CD4-positive, alpha-beta T cell treated with Interleukin-17A for 1 hour (primary cell): ENCODE measurements around the gene ZSWIM2.
"Not testable (repeated sequence)": the region's sequence is repeated elsewhere in the genome, so short reads cannot be mapped to it uniquely, and the experiment has no call there.

Experiments used
- DNase-seq: peaks from one replicate; pipeline ENCODE4 v3.0.0-alpha.2; 2020

Gene ZSWIM2, protein sequence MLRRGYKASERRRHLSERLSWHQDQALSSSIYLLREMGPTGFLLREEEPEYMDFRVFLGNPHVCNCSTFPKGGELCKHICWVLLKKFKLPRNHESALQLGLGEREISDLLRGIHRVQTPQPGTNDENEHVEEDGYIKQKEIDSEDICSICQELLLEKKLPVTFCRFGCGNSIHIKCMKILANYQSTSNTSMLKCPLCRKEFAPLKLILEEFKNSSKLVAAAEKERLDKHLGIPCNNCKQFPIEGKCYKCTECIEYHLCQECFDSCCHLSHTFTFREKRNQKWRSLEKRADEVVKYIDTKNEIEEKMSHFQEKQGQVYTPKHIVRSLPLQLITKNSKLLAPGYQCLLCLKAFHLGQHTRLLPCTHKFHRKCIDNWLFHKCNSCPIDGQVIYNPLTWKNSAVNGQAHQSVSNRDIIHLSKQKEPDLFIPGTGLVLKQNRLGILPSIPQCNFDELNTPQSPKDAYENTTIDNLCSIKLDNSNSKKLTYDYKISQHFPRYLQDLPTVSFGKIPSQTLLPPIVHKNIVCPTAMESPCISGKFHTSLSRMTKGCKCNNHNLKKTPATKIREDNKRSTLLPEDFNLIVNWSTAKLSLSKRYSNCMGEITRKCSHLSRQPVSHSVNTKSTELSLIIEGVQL

DNA sequence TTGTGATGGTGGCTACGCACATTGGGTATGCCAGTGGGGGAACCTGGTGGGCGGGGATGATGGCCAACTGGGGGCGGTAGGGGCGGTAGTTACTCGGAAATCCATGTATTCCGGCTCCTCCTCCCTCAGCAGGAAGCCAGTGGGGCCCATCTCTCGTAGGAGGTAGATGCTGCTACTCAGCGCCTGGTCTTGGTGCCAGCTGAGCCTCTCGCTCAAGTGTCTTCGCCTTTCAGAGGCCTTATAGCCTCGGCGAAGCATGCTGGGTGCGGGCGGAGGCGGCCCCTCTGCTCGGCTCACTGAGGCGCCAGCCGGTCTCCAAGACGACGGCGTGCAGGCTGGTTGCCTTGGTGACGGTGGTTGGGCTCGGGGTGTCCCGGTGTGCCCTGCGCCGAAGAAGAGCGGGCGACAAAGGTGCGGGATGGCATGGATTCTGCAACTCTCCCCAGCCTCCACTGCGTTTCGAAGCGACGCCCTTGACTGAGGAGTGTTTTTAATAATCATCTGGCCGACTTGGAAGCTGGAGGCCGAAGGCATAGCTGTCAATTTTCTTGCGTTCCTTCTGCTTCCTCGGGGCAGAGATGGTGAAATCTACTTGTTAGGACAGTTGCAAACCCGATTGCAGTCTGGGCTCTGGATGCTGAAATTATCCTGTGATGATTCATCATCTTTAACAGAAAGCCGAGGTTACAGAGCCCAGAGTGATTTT is at the start of gene ZSWIM2:
Gene ZSWIM2, minus strand, starts transcription at position 298 of the 706 bp plus-strand sequence. Its CDS starts 40 bp downstream, at position 258.
- no peak for DNase-seq

DNA sequence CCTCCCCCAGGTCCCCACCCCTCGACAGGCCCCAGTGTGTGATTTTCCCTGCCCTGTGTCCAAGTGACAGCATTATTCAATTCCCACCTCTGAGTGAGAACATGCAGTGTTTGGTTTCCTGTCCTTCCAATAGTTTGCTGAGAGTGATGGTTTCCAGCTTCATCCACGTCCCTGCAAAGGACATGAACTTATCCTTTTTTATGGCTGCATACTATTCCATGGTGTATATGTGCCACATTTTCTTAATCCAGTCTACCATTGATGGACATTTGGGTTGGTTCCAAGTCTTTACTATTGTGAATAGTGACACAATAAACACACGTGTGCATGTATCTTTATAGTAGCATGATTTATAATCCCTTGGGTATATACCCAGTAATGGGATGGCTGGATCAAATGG is 47.2 kb upstream of the ZSWIM2 start:
- not testable (repeated sequence) for DNase-seq

DNA sequence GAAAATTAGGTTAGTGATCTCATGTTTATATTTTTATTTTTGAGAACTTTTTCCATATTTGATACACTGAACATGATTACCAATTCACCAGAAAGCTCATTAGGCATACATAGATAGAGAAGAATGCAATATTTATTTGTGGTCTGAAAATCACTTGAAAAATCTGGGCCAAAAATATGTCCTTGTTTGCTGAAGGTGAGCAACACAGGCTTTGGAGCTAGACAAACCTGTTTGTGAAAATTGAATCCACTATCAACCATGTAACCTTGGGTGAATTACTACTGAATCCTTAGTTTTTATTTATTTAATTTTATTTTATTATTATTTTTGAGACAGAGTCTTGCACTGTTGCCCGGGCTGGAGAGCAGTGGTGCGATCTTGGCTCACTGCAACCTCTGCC is 46.5 kb upstream of the ZSWIM2 start:
- DNase-seq, result no peak

DNA sequence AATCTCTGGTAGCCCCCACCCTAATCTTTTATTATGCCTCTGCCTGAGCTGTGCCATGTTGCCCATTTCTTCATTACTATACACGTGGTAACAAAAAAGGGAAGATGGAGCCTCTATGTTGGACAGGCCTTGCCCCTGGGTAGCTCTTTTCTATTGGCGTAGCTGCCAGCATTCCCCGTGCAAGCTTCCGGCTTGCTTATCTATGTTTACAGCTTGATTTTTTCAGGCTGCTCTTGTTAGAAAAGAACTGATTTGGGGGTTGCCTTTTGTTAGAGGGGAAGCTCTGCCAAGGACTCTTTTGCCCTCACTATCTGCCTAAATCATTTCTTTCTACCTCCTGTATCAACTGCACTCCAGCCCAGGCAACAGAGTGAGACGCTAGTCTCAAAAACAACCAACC is 45.5 kb upstream of the ZSWIM2 start:
- no peak for DNase-seq

DNA sequence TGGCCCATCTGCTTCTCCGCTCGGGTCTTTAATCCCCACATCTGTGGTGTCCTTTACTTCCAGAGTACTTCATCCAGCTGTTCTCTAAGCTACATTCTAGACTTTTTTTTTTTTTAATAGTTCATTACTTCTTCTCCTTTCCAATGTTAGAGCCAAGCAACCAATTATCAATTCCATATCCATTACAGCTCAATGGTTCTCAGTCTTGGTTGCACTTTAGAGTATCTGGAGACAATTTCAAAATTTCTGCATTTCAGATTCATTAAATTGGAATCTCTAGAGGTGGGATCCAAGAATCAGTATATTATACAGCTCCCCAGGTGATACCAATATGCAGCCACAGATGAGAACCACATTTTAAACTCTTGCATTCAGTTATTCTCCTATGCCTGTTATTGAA is 43.9 kb upstream of the ZSWIM2 start:
- DNase-seq, result no peak

DNA sequence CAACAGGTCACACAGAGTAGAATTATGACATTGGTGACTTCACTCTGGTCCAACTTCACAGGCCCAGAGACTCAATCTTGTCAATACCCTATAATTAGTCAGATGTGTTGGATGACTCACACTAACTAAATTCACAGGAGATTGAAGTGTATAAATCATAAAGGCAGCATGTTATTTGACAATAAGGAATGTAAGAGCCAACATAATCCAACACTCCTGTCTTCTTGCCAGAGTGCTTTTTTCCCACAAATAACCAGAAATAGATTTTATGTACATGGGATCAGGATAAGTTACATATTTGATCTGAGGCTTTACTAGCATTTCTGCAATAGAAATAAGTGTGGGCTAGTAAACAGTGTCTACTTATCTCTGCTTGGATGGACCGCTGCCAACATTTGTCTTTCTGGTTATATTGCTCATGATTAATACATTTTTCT is 42.2 kb upstream of the ZSWIM2 start:
- no peak for DNase-seq

DNA sequence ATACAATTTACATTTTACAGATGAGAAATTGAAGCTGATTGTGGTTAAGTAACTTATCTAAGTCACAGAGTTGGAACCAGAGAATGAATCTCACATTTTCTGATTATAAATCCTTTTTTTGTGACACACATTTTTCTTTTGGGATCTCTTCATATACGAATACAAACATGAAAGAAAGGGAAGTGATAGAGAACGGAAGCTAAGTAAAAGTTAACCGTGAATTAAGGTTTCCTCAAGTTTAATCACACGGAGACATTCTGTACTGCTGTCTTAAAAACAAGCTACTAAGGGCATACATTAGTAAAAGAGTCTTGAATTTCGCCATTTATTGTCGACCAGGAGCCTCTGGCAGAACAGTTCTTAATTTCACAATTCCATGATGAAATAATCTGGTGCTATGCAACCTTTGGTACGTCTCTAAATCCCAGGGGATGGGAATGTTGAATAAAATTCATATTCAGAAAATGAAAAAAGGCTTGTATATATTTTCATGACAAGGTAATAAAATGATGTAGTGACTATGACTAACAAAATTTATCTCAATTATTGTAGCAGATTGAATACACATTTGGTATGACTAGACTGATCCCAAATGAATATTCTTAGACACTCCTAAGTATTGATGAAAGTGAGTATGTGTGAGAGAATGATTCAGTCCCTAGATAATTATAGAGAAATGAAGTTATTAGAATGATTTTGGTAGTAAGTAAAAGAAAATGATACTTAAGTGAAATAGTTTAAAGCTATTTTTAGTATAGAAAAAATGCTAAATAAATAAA is 40.3 kb upstream of the ZSWIM2 start:
- no peak for DNase-seq

DNA sequence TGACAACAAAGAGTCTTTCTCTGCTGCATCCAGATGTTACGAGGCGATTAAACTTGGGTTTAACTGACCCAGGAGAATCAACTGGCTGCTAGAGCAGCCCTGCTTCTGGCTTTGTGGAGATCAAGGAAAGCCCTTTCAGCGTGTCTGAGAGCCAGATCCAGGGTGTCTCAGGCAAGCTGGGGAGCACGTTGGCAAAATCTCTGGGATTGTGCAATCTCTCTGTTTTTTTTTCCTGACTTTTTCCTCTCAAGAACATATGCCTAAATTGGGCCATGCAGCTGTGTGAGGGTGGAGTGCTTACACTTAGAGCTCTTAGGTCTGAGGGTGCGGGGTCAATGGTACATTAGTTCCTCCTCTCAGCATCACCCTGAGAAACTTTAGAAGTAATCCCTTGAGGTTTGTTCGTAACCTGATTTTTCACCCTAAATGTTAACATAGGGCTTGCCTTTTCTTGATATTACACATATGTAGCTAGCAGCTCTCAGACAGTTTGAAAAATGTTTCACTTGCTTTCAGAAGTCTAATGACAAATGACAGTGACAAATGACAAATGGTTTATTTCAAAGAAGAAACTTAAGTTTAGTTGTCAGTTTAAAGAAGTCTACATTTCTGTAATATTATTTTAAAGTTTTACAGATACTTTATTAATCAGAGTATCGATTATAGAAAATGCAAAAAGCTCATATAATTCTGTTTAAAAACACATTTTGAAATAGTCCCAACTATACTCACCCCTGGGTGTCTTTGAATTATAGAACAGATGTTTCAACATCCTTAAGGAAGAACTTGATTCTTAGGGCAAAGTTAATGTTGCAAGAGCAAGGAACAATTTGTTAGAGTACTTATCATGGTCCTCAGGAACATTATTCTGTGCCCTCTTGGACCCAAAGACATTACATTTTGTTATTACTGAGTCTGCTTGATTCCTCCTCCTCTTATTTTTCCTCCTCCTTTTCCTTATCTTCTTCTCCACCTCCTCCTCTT is 38.4 kb upstream of the ZSWIM2 start:
- no peak for DNase-seq

DNA sequence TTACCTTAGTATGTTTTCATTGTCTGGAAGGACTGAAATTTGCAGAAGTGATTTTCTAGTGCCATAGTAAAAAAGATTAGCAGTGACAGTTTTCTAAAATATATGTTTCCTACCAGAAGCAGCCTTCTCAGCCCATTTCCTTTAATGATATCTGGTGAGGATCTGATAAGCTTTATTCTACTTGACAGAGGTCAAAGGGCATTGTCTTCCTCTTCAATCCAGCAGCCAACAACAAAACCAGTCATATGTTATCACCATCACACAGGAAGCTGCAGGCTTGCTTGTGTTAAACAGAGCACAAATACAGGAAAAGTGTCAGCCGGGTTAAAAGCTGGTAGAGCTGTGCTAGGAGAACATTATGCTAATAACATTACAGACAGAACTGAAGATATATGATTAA is 35.6 kb upstream of the ZSWIM2 start:
- no peak for DNase-seq

DNA sequence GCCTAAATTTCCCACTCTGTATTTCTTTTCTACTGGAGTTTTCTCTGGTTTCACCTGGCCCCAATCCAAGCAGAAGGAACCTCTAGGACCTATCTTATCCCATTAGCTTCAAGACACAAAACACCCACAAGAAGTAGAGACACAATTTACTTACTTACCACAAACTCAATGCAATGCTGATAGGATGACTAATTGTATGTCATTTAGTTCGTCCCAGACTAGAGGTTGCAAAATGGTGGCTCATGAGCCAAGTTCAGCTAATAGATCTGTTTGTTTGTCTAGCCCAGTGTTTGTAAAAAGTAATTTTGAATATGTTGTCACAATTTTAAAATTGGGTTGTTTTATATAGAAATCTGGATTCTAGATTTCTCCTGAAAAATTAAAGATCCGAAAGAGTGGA is 34.7 kb upstream of the ZSWIM2 start:
- no peak for DNase-seq

DNA sequence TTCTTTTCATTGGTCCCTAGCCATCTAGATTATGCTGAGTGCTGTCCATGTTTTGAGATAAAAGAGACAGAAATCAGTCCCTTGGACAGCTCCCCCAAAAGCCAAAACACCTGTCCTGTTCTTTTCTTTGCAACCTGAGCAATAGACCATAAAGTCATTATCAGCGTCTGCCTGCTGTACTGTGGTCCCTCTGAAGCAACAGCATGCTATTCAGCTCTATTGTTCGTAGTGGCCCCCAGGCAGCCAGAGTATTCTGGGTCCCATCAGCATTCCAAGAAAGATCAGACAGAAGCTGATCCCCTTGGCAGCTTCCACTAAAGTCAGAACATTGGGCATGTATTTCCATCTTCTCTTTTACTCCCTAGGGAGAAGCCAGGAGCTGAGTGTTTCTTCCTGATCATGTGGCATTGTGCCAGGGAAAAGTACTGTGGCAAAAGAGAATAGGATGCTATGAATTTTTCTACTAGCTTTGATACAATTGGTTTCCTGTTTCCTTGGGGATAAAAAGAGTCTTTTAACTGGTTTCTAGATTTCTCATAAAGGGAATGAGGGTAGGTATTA is 33.6 kb upstream of the ZSWIM2 start:
- no peak for DNase-seq

DNA sequence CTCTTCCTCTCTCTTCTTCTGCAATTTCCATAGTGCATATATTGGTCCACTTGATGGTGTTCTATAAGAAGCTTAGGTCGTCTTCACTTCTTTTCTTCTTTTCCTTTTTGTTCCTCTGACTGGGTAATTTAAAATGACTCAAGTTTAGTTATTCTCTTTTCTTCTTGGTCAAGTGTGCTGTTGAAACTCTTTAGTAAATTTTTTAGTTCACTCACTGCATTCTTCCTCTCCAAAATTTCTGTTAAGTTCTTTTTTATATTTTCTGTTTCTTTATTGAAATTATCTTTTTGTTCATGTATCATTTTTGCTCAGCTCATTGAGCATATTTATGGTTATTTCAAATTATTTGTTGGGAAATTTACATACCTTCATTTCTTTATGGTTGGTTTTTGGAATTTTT is 32.7 kb upstream of the ZSWIM2 start:
- no peak for DNase-seq

DNA sequence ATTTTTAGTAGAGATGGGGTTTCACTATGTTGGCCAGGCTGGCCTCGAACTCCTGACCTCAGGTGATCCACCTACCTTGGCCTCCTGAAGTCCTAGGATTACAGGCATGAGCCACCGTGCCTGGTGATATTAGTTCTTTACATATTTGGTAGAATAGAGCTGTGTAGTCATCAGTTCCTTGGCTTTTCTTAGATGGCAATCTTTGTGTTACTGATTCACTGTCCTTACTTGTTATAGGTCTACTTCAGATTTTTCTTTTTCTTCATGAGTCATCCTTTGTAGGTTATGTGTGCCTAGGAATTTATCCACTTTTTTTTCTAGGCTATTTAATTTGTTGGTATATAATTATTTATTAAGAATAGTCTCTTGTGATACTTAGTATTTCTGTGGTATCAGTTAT is 30.3 kb upstream of the ZSWIM2 start:
- no peak for DNase-seq

DNA sequence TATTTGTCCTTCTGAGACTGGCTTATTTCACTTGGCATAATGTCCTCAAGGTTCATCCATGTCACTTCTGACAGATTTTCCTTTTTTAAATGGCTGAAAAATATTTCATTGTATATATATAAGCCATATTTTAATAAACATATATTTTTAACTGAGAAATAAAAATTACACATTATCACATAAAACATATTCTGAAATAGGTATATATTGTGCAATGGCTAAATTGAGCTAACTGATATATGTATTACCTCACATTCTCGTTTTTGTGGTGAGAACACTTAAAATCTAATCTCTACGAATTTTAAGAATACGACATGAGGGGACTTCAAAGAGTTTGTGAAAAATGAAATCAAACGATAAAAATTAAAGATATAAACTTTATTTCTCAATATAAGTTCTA is 25.7 kb upstream of the ZSWIM2 start:
- no peak for DNase-seq

DNA sequence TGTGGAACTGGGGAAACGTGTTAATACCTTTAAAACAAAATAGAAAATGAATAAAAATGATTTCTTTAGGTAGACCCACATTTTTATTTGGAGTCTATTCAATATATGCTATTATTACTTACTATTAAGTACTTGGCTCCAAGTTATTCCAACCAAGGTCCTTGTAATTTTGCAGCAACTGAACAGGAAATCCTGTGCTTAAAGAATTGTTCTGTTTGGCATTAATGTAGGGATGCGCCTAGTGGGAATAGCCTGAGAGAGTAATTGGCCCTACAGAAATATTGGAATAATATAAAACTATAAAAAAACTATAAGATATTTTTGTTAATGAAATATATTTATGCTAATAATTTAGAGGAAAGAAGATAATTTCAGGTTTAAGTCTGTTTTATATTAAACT is 22.9 kb upstream of the ZSWIM2 start:
- no peak for DNase-seq

DNA sequence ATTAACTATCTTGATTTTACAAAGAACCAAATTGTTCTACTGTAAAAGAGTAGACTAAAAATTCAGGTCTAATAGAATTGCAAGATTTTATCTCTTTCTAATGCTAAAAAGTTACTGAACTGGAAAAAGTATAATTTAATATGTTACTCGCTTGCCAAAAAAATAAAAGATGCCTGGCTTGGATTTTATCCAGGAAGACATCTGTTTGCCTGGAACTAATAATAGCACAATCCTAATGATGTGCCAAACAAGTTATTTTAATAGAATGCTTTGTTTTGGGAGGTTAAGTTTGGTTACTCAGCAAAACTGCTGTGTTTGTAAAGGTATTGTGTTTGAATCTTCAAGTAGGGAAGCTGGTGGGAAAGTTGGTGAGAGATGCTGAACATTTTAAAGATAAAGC is 19.4 kb upstream of the ZSWIM2 start:
- no peak for DNase-seq

DNA sequence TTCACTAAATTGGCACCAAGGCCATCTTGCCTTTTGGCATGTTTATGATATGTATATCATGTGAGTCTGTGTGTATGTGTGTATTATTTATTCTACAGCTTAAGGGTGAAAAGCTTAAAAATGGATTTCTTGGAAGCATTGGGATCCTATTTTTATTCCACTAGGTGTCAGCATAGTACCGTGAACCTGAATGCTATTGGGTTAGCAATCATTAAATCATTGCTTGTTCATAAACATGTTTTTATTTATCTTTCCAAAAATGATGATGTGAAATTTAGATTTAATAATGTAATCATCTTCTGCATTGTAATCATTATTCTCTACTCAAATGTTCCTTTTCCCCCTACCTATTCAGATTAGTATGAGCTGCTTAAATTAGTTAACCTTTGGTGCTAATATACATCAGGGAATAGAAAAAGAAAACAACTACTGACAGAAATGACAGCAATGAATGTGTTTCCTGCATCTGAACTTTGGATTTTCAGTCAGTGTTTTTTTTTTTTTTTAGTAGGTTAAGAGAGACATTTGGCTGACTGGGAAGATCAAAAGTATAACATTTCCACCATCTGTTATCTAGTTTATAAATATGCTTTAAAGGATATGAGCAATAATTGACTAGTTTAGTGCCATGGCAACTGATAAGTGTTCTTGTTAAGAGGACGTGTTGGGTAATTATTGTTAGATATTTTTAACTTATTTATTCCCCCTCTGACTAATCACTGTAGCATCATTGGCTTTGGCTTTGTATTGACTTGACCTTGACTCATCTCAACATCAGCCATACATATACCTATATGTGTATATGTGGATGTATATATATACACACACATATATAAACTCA is 14.1 kb upstream of the ZSWIM2 start:
- no peak for DNase-seq

DNA sequence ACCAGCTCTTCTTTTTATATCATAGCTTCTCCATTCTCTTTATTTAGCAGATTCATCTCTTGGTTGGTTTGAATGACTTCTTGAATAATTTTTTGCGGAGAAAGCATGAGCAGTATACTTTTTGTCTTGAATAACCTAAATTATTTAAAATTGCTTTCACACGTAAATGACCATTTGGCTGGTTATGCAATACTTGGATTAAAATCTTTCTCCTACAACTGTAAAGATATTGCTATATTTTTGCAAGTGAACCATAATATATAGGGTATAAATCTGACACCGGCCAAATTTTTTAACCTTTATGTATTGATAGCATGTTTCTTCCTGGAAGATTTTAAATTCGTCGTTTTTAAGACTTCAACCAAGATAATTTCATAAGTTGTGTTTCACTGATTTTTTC is 6.2 kb upstream of the ZSWIM2 start:
- DNase-seq, result no peak

DNA sequence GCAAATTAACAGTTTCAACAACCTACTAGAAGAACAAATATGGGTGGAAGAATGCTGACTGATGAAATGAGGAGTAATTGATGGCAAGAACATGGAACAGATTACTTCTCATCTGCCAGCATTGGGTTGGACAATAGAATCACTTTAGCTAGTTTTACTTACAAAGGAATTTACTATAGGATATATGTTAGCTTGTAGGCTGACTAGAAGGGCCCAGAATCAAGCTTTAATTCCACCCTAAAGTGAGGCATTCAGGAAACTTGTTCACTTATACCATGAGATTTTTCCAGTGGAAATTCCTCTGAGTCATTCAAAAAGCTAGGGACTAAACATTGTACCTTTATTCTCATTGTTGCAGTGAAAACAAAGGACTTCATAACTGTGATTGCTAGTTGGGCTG is 5.0 kb upstream of the ZSWIM2 start:
- DNase-seq, result no peak

DNA sequence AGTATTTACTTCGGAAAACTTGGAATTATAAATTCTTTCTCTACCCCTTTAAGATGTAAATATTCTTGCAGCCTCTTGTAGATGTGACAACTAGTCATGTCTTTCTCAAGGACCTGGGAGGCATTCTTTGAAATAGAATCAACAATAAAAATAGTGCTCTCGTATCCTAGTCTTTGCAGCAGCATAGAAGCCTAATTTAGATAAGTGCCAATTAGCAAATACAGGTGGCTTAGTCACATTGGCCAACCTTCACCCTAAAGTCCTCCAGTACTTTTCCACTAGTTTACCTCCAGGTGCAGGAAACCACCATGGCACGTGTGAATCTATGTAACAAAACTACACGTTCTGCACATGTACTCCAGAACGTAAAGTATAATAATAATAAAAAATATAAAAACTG is 3.5 kb upstream of the ZSWIM2 start:
- no peak for DNase-seq

DNA sequence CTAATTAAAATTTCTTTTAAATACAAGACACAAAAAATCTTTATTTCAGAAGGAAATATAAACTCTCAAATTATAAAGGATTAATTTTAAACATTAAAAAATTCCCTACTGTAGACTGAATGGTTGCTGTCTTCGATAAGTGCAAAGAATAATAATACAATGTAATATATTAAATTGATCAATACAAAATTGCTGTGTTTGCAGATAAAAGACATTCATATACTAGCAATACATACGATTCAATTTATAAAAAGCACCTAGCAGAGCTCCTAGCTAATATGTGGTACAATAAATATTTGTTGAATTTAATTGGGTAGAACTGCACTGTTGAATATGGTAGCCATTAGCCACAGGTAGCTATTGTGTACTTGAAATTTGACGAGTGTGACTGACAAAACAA is 6.6 kb downstream of the ZSWIM2 start:
- no peak for DNase-seq
